ENCODE results near the gene PBX1.
"Not testable (repeated sequence)": the region's sequence is repeated elsewhere in the genome, so short reads cannot be mapped to it uniquely, and the experiment has no call there.

The PBX1 gene

GRCh38 chr1:164640686-164641352, 81.8 kb downstream of the PBX1 start:
- no peak for DNase-seq (ENCODE audit: low read depth in 3 of 3)

GRCh38 chr1:164641353-164641730, 82.4 kb downstream of the PBX1 start:
- no peak for DNase-seq (ENCODE audit: low read depth in 3 of 3)

- no peak for DNase-seq (ENCODE audit: low read depth in 3 of 3)
Observed at GRCh38 chr1:164643018-164643417, 84.0 kb downstream of the PBX1 start.

GRCh38 chr1:164644268-164644667, 85.3 kb downstream of the PBX1 start:
- DNase-seq (ENCODE audit: low read depth in 3 of 3), result no peak

GRCh38 chr1:164644774-164645644, 86.0 kb downstream of the PBX1 start:
- no peak for DNase-seq (ENCODE audit: low read depth in 3 of 3)

GRCh38 chr1:164645921-164646320, 86.9 kb downstream of the PBX1 start:
- DNase-seq (ENCODE audit: low read depth in 3 of 3), result no peak

GRCh38 chr1:164647211-164647610, 88.2 kb downstream of the PBX1 start:
- no peak for DNase-seq (ENCODE audit: low read depth in 3 of 3)

- no peak for DNase-seq (ENCODE audit: low read depth in 3 of 3)
Observed at GRCh38 chr1:164648636-164649035, 89.7 kb downstream of the PBX1 start.

- DNase-seq (ENCODE audit: low read depth in 3 of 3), result no peak
Observed at GRCh38 chr1:164649146-164649545, 90.2 kb downstream of the PBX1 start.

GRCh38 chr1:164650531-164650930, 91.5 kb downstream of the PBX1 start:
- DNase-seq (ENCODE audit: low read depth in 3 of 3), result no peak

GRCh38 chr1:164651351-164651951, 92.5 kb downstream of the PBX1 start:
- no peak for DNase-seq (ENCODE audit: low read depth in 3 of 3)

- not testable (repeated sequence) for DNase-seq (ENCODE audit: low read depth in 3 of 3)
Observed at GRCh38 chr1:164652969-164653368, 94.0 kb downstream of the PBX1 start.

- DNase-seq (ENCODE audit: low read depth in 3 of 3), result no peak
Observed at GRCh38 chr1:164653705-164654104, 94.7 kb downstream of the PBX1 start.

GRCh38 chr1:164654200-164654599, 95.2 kb downstream of the PBX1 start:
- DNase-seq (ENCODE audit: low read depth in 3 of 3), result no peak

- DNase-seq (ENCODE audit: low read depth in 3 of 3), result no peak
Observed at GRCh38 chr1:164658864-164659263, 99.9 kb downstream of the PBX1 start.

GRCh38 chr1:164659621-164660411, 100.8 kb downstream of the PBX1 start:
- DNase-seq (ENCODE audit: low read depth in 3 of 3), result no peak

GRCh38 chr1:164660412-164660772, 101.4 kb downstream of the PBX1 start:
- DNase-seq (ENCODE audit: low read depth in 3 of 3), result no peak

- no peak for DNase-seq (ENCODE audit: low read depth in 3 of 3)
Observed at GRCh38 chr1:164660775-164661174, 101.8 kb downstream of the PBX1 start.

GRCh38 chr1:164662462-164662861, 103.5 kb downstream of the PBX1 start:
- DNase-seq (ENCODE audit: low read depth in 3 of 3), result no peak

- no peak for DNase-seq (ENCODE audit: low read depth in 3 of 3)
Observed at GRCh38 chr1:164662955-164663354, 104.0 kb downstream of the PBX1 start.

- DNase-seq (ENCODE audit: low read depth in 3 of 3), result no peak
Observed at GRCh38 chr1:164664127-164664526, 105.1 kb downstream of the PBX1 start.

- DNase-seq (ENCODE audit: low read depth in 3 of 3), result no peak
Observed at GRCh38 chr1:164667001-164667400, 108.0 kb downstream of the PBX1 start.

Data from stimulated activated CD4-positive, alpha-beta T cell treated with anti-CD3 and anti-CD28 coated beads, TNF-alpha, amount 100 ng/mL, for 24 hours (primary cell).